ENCODE results near the gene GNAL.
"Not testable (repeated sequence)": the region's sequence is repeated elsewhere in the genome, so short reads cannot be mapped to it uniquely, and the experiment has no call there.

GNAL gene

GRCh38 chr18:11877497-11878135 lies 188.6 kb downstream of the GNAL start:
- no peak for DNase-seq (ENCODE audit: low read depth)

- no peak for DNase-seq (ENCODE audit: low read depth)
Observed at GRCh38 chr18:11880586-11881304, 191.7 kb downstream of the GNAL start.

DNA sequence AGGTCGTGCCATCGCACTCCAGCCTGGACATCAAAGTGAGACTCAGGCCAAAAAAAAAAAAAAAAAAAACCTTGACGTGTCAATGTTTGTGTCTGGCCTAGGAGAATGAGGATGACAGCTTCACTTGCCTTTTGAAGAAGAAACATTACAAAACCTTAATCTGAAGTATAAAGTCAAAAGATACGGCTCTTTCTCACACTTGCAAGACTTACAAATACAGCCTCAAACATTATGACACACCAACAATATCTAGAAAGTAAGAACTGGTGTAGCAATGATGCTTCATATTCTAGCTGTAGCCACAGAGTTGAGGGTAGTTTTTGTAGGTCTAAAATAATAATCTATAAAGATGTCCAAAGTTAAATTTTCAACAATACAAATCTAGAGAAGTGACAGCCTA lies 193.6 kb downstream of the GNAL start:
- no peak for DNase-seq (ENCODE audit: low read depth)

DNA sequence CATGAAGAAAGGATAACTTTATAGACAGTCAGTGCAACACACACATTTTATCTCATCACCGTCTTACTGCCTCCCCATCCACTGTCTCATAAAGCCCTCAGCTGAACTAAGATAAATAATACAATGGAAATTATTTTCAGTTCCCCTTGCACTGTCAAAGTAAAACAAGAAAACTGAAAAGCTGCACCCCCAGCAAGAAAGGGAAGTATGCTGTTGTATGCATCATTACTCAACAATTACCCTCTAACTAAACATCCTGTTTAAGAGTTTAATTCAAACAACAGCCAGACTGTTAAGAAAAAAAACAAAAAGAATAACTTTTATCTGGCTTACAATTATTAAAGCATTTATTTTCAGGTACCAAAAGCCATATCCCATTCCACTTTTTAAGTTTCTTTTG lies 194.1 kb downstream of the GNAL start:
- no peak for DNase-seq (ENCODE audit: low read depth)

DNA sequence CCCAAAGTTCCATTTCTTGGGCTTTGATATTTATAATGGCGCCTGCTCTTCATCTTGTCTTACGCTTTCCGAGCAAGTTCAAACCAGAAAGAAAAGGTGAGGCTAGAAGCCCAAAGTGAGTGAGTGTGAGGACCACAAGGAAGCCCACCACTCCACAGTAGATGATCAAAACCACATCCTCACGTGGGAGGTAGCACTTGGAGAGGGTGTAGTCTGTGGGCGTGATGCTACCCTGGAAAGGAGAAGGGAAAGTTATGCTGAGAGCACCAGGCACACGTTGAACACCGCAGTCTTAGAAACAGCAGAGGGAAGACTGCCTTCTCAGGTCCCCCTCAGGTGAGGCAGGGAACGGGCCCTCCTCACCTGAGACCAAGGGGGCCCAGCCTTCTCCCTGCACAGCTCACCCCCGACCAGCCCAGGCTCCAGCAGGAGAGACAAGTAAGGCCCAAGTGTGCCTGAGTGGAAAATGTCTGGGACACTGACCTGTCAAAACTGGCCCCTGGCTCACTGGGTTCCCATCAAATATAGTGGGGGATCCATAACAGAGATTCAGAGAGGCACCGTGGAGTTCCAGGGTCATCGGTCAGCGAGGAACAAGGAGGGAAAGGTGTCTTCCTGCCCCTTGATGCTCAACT lies 195.4 kb downstream of the GNAL start:
- no peak for DNase-seq (ENCODE audit: low read depth)

DNA sequence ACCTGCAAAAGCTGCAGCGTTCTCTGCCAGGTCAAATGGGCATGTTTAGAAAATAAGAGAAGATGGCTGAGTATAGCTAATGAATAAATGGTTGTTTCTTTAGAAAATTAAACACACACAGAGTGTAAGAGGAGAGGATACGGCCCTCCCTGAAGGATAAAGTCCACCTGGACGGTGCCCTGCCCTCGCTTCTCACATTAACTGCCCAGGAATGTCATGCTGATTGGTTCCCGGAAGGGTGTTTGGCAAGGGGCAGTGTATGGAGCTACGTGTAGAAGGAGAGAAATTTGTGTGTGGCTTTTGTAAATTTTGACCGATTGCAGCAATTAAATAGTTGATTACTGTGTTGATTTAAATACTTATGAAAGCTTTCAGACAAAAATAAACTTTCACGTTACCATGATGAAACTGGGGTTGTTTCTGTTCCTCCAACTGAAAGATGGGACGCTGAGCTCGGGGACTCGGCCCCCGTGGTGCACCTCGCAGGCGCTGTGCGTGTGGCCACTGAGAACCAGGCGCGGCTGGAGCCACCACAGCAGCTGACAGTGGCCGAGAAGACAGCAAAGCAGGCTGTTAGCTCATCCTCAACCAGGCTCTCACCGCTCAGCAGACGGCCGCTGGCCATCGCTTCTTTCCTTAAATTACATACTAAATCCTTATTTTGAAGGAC lies 196.3 kb downstream of the GNAL start:
- no peak for DNase-seq (ENCODE audit: low read depth)

DNA sequence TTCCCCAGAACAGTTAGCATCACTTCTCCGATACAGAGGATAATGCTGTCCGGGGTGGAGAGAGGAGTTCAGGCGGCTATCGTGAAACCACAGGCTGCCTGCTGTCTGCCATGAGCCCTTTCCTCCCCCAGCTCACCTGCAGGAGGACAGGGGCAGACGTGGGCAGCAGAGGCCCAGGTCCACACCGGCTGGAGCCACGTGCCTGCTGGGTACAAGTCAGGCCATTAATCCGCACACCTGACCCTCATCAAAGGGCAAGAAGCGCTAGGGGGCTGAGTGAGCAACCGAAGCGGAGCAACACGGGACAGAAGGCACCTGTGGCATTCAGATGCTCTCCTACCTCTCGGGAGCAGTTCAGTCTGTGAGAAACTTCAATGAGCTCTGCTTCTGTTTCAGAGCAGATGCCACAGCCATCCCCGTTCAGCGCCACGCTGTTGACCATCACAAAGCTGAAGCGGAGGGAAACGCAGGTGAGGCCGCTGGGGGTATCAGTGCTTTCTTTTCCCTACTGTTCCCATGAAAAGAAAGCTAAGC lies 197.6 kb downstream of the GNAL start:
- no peak for DNase-seq (ENCODE audit: low read depth)

DNA sequence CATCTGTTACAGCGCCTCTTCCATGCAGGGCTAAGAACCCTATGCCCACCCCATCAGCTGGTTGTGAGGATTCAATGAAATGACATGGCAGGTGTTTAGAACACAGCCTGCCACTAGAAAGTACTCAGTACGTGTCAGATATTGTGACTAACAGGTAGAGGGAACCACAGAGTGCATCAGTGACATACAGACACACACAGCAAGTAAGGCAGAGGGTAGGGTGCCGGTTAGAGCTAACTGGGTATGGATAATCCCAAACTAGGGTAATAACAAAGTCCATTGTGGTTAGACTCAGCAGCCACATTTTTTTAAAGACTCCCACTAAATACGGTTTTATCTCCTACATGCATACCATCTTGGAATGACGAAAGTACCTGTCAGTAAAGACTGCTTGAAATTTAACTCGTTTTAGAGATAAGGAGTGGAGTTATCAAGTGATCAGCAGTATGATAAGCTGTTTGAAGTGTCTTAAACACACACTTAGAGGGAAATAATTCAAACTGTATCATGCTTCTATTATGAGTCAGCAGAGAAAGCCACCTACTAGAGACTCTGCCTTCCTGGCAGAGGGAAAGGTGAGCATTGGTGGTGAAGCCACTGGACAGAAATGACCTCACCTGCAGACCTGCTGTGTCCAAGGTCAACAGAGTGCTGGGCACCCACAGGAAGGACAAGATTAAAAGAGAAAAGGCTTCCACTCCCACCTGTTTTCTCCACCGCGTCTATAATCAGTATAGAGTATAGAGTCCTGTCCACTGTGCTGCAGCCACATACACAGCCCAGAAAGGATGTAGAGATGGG lies 198.5 kb downstream of the GNAL start:
- DNase-seq (ENCODE audit: low read depth) = no peak

DNA sequence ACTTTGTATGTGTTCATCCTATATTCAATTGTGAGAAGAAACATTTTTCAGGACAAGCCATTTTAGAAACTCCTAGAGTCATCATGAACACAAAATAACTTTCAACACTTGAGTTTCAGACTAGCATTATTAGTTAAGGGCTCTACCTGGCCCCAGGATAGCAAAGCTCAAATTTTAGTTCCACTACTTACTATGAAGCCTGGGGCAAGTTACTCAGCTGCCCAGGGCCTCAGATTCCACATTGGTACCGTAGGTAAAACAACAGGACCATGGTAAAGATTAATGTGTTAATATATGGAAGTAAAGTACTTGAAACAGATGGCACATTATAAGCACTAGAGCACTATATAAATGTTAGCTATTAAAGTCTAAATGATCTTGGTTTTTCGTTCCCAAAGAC lies 199.7 kb downstream of the GNAL start:
- no peak for DNase-seq (ENCODE audit: low read depth)

DNA sequence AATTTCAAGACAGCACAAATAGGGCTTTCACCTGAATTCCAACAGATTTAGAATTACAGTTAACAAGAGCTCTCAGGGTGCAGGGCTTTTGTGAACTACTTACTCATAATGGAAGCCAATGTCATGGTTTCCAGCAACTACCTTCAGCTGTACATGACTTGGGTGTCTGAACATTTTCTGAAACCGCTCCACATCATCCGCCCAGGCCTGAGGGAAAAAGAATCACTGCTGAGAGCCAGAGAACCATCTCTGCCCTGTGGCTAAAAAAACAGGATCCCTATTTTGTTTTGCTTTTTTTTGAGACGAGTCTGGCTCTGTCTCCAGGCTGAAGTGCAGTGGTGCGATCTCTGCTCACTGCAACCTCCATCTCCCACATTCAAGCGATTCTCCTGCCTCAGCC lies 200.2 kb downstream of the GNAL start:
- DNase-seq (ENCODE audit: low read depth) = no peak

DNA sequence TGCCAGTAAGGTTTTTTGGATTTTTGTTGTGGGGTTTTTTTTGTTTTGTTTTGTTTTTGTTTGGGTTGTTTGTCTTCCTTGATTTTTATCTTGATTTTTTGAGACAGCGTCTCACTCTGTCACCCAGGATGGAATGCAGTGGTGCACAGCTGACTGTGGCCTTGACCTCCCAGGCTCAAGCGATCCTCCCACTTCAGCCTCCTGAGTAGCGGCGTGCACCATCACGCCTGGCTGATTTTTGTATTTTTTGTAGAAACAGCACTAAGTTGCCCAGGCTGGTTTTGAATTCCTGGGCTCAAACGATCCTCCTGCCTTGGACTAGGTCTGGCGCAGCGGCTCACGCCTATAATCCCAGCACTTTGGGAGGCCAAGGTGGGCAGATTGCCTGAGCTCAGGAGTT lies 202.7 kb downstream of the GNAL start:
- DNase-seq (ENCODE audit: low read depth) = no peak

DNA sequence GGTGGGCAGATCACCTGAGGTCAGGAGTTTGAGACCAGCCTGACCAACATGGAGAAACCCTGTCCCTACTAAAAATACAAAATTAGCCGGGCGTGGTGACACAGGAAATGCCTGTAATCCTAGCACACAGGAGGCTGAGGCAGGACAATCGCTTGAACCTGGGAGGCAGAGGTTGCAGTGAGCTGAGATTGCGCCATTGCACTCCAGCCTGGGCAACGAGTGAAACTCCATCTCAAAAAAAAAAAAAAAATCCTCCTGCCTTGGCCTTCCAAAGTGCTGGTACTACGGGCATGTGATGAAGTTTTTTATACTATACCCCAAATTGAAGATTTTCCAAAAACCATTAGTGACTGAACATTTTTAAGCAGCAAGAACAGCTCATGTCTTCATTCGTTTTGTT lies 203.4 kb downstream of the GNAL start:
- not testable (repeated sequence) for DNase-seq (ENCODE audit: low read depth)

DNA sequence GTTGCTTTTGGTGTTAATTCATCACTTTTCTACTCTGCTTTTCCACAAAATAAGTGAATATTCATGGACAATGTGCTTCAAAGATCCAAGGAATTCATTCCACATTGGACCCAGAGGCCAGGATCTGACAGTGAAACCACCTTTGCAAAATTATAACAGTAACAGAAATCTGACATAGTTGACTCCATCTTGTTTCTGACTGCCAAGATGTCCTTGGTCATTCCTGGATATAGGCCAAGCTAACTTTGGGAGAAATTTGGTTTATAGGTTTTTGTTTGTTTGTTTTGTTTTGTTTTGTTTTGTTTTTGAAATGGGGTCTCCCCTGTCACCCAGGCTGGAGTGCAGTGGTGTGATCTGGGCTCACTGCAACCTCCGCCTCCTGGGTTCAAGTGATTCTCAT lies 208.7 kb downstream of the GNAL start:
- DNase-seq (ENCODE audit: low read depth) = no peak

DNA sequence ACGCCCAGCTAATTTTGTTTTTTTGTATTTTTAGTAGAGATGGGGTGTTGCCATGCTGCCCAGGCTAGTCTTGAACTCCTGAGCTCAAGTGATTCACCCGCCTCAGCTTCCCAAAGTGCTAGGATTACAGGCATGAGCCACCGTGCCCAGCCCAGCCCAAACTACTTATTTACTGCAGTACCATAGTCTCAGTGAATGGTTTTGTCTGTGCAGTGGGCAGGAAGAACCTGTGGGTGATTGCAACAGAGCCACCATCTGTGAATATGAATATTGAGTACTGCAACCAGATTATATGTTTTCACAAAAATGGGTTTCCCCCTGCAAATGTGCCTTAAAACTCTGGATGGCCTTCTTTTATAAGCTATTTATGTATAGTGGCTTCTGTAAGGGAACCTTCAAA lies 210.0 kb downstream of the GNAL start:
- DNase-seq (ENCODE audit: low read depth) = no peak

DNA sequence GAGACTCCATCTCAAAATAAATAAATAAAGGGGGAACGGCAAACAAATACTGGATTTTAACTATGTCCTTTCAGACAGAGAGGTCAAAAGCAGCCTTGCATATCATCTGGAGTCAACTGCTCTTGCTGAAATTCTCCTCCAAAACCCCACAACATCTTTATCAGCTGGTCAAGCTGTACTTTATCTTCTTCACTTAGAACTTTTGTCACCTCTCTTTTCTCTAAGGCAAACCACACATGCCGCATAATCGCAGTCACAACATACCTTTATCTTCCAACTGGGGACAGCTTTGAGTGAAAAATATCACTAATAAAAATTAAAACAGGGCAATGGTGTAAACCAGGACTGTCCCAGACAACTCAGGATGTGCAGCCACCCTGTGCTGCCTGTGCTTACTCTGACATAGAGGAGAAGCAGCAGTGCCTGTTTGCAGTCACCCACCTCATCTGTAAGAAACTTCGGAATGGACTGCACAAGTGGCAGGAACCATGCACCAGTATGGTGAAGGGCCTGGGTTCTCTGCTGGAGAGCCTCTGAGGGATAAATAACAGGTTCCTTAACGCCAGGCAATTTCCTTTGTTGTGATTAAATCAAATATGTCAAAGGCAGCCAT lies 212.9 kb downstream of the GNAL start:
- DNase-seq (ENCODE audit: low read depth) = no peak

DNA sequence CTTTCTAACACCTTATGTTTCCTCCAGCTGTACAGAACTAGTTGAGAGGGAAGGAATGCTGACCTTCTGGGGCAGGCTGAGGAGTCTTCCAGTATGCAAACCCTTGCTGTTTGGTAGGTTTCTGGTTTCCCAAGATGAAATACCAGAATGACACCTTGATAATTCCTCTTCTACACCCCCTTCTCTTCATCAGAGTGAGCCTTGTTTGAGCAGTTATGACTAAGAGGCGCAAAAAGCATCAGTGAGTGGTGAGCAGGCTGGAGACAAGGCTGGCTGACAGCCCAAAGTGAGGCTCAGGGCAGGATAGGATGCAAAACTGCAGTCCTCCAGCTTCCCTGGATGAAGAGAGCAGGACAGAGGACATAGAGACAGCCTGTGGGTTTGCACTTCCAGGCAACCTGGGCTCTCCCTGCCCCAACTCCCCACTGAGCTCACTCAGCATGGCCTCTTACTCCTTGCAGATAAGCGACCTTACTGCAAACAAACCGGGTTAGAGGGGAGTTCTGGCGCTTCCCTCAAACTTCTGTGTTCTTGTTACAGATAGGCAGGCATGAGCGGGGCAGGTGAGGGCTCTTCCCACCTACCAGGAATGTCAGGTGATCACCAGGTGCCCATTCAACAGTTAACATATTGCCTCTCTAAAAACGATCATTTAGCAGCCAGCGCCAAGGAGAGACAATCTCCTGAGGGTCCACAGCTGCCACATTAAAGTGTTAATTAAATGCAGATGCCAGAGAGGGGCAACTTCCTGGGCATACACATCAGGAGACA lies 213.6 kb downstream of the GNAL start:
- no peak for DNase-seq (ENCODE audit: low read depth)

GRCh38 chr18:11905613-11906012 lies 216.5 kb downstream of the GNAL start:
- no peak for DNase-seq (ENCODE audit: low read depth)

GRCh38 chr18:11906176-11906575 lies 217.1 kb downstream of the GNAL start:
- no peak for DNase-seq (ENCODE audit: low read depth)

DNA sequence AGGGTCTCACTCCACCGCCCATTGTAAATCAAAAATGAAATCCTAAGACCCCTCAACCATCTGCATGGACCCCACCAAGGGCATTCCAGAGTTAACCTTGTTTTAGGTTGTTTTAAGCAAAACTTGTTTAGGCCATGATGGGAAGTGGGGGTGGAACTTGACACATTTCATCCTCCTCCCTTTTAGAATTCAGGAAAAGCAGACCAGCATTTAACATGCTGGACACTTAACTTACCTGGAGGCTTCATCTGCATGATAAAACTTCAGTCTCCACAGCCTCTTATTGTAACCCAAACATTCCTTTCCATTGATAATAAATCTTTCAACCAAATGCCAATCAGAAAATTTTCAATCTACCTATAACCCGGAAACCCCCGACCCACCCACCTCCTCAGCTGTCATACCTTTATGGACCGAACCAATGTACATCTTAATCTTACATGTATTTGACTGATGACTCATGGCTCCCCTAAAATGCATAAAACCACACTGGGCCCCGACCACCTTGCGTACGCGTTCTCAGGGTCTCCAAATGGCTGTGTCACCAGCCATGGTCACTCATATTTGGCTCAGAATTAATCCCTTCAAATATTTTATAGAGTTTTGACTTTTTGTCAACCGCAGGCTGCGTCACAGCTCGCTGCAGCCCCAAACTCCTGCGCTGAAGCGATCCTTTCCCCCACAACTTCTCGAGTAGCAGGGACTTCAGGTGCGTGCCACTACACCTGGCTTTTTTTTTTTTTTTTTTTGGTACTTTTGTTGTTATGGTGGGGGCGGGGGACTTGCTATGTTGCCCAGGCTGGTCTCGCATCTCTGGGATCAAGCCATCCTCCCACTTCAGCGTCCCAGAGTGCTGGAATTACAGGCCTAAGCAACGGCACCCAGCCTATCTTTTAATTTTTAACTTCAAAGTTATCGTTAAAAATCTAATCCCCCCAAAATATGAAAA lies 218.1 kb downstream of the GNAL start:
- DNase-seq (ENCODE audit: low read depth) = no peak
